Cardiac muscle cell (in vitro differentiated cells and primary cell): ENCODE measurements around the gene ROBO2. TPM values are rescaled to one million over a fixed set of nuclear protein-coding genes. Genes with fewer than 3 reads are reported as not detected.

Experiments used
- DNase-seq, 2 donors: peaks; one replicate each; pipeline versions ENCODE4 v3.0.0 to v3.0.0-alpha.2; 2010 to 2017; ENCODE audit warnings: low read depth in 1 of 2, low spot score in 1 of 2
- H3K27ac ChIP-seq: fragments of 200-600 bp; sonication (generic); 2 replicates; pipeline ENCODE4 v1.5.1; 2016
- H3K27me3 ChIP-seq: fragments of 200-600 bp; sonication (generic); 2 replicates; pipeline ENCODE4 v1.6.0; 2016; ENCODE audit warnings: control low read depth
- H3K36me3 ChIP-seq: fragments of 200-600 bp; sonication (generic); 2 replicates; pipeline ENCODE4 v1.5.1; 2016; ENCODE audit warnings: control low read depth
- H3K4me1 ChIP-seq: fragments of 200-600 bp; sonication (generic); 2 replicates; pipeline ENCODE4 v1.8.1; 2017; ENCODE audit warnings: low read depth, mild to moderate bottlenecking, mixed run types
- H3K4me3 ChIP-seq: fragments of 200-600 bp; sonication (generic); 2 replicates; pipeline ENCODE4 v1.5.1; 2016; ENCODE audit warnings: mild to moderate bottlenecking
- H3K9me3 ChIP-seq: fragments of 200-600 bp; sonication (generic); 2 replicates; pipeline ENCODE4 v1.5.1; 2017; ENCODE audit warnings: low read depth, mild to moderate bottlenecking, control low read depth
- polyA plus RNA-seq: library from polyadenylated mRNA; unstranded; fragments of >200 nt; fragmentation: Nextera tagmentation; extraction: Ambion mirVana; gene quantifications from 2 replicates; pipeline ENCODE4 v1.2.1, GENCODE V29; 2016
- total RNA-seq: library from RNA; depleted of rRNA; stranded (reverse); fragments of >200 nt; gene quantifications from 2 replicates; pipeline ENCODE4 v1.2.3, GENCODE V29; 2016
- TF ChIP-seq, protein P1 (sequence below): IDR thresholded peaks from 2 replicates; pipeline ENCODE4 v1.5.1; 2012; ENCODE audit warnings: low read depth, mild to moderate bottlenecking, low read length

ROBO2 gene
- total and polyA plus RNA-seq, 2 experiments from 2014 or later = 13.5 to 39.4 TPM

DNA sequence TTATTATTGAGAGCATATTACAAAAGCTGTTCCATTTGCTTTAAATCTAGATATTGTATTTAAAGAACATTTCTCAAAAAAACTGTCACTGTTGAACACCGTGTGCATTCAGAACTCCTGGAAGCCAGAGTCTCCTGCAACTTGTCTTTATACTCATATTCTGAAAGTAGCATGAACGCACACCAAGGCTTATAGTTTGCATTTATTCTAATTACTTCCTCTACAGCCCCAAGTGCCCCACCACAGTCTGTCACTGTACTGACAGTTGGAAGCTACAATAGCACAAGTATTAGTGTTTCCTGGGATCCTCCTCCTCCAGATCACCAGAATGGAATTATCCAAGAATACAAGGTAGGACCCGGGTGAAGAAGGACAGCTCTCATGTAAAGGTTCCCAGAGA lies 537.4 kb downstream of the ROBO2 start:
- no peaks in the 10 kb centered on the region for H3K27me3 ChIP-seq
- no peaks in the 10 kb centered on the region for H3K4me1 ChIP-seq
- H3K4me3 ChIP-seq = no peak overlapping the region
- no peak overlapping the region for H3K27ac ChIP-seq
- no peaks in the 10 kb centered on the region for H3K36me3 ChIP-seq
- no peak for DNase-seq
- no peaks in the 10 kb centered on the region for H3K9me3 ChIP-seq
- TF ChIP-seq, protein P1, sequence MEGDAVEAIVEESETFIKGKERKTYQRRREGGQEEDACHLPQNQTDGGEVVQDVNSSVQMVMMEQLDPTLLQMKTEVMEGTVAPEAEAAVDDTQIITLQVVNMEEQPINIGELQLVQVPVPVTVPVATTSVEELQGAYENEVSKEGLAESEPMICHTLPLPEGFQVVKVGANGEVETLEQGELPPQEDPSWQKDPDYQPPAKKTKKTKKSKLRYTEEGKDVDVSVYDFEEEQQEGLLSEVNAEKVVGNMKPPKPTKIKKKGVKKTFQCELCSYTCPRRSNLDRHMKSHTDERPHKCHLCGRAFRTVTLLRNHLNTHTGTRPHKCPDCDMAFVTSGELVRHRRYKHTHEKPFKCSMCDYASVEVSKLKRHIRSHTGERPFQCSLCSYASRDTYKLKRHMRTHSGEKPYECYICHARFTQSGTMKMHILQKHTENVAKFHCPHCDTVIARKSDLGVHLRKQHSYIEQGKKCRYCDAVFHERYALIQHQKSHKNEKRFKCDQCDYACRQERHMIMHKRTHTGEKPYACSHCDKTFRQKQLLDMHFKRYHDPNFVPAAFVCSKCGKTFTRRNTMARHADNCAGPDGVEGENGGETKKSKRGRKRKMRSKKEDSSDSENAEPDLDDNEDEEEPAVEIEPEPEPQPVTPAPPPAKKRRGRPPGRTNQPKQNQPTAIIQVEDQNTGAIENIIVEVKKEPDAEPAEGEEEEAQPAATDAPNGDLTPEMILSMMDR = no peak

DNA sequence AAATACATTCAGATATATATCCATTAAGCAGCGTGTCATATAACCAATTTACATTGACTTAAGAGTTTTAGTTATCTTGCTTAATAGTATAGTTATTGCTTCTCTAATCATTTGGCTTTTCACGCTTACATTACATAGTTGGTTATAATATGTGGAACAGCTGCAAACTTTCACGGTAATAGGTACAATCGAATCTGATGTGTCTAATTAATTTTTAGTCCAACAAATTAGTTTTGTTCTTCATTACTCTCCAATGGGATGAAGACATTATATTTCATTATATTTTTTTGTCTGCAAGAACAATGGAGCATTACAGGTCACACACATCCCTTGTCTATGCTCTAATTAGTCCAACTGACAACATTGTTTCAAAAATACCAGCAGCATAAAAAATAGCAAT lies 546.3 kb downstream of the ROBO2 start:
- no peaks in the 10 kb centered on the region for H3K4me1 ChIP-seq
- no peaks in the 10 kb centered on the region for H3K36me3 ChIP-seq
- H3K27ac ChIP-seq = no peak overlapping the region
- DNase-seq = no peak
- H3K27me3 ChIP-seq = no peaks in the 10 kb centered on the region
- H3K4me3 ChIP-seq = no peak overlapping the region
- TF ChIP-seq, protein P1 = no peak
- no peaks in the 10 kb centered on the region for H3K9me3 ChIP-seq

DNA sequence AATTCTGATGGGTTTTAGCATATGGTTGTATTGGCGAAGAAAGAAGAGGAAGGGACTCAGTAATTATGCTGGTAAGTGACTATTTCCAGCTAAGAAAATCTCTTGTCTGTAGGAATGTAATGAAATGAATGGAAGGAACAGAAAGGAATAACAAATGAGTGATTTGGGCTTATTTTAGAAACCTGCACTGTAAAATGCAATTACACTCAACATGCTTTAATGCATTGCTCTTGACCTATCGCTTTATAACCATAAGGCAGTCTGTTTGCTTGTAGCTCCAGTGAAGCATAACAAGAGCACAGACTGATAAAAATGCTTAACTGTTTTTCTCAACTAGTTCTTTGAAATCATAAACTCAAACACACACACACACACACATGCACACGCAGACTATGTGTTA lies 549.0 kb downstream of the ROBO2 start:
- no peaks in the 10 kb centered on the region for H3K27me3 ChIP-seq
- no peak overlapping the region for H3K4me3 ChIP-seq
- H3K36me3 ChIP-seq = no peaks in the 10 kb centered on the region
- H3K27ac ChIP-seq = no peak overlapping the region
- no peak for DNase-seq
- no peaks in the 10 kb centered on the region for H3K4me1 ChIP-seq
- TF ChIP-seq, protein P1 = no peak
- no peaks in the 10 kb centered on the region for H3K9me3 ChIP-seq

DNA sequence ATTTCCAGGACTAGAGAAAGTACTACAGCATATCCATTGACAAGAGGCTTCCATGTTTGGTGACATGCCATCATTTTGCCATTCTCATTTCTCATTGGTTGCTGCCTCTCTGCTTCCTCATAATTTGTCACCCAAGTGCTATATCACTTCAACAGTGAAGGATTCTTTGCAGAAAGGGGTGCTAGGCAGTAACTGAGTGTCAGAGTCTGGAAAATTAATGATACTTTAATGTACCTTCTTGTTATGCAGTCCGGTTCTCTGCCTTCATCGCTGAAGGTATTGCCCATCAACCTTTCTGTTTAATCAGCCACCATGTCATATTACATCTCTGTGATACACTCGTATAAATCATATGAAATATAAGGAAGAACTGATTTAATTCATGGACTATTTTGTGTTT lies 550.3 kb downstream of the ROBO2 start:
- H3K4me1 ChIP-seq = no peaks in the 10 kb centered on the region
- no peak overlapping the region for H3K27ac ChIP-seq
- no peak overlapping the region for H3K4me3 ChIP-seq
- no peak for DNase-seq
- no peaks in the 10 kb centered on the region for H3K36me3 ChIP-seq
- TF ChIP-seq, protein P1 = no peak
- no peaks in the 10 kb centered on the region for H3K27me3 ChIP-seq
- H3K9me3 ChIP-seq = no peaks in the 10 kb centered on the region

DNA sequence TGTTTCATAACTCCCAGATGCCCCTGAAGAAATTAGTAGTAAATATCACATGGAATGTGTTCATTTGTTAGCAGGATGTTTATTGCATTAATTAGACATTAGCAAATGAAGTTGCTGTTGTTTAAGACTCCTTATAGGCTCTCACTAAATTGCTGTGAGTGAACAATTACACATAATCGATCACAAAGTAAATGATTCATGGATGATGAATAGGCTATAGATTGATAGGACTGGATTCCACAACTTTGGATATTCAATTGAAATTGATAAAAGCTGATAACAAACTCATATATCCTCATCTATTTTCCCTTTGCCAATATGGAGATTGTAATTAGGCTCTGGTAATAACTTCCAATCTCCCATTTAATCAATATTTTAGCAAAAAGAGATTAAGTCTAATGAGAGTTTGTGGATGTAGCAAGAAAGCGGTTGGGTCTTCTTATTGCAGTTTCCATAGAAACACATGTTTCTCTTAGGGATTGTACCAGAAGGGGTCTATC lies 555.5 kb downstream of the ROBO2 start:
- no peaks in the 10 kb centered on the region for H3K36me3 ChIP-seq
- H3K9me3 ChIP-seq = no peaks in the 10 kb centered on the region
- TF ChIP-seq, protein P1 = no peak
- no peak overlapping the region for H3K27ac ChIP-seq
- H3K27me3 ChIP-seq = no peaks in the 10 kb centered on the region
- no peaks in the 10 kb centered on the region for H3K4me1 ChIP-seq
- no peak overlapping the region for H3K4me3 ChIP-seq
- no peak for DNase-seq

DNA sequence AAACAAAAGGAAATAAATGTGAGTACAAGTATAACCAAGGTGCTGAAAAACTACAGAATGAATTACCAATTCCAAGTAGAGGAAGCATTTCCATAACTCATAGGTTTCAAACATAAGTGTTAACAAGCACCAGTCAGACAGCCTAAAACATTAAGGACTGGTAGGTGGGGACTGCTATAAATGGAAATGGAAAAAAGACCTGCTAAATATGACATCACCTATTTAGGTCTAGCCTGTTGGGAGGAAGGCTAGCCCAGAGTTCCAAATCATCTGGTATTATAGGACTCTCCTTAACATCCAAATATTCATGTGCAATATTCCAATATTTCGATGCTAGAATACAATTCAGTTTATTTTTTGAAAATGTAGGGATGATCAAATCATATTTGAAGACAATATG lies 560.0 kb downstream of the ROBO2 start:
- Histone ChIP-seq H3K36me3 (no peaks in the 10 kb centered on the region), H3K4me1 (no peaks in the 10 kb centered on the region), H3K27me3 (no peaks in the 10 kb centered on the region), H3K27ac (no peak overlapping the region), H3K4me3 (no peak overlapping the region), H3K9me3 (no peaks in the 10 kb centered on the region)
- TF ChIP-seq, protein P1 = no peak
- DNase-seq = no peak
